HG03103 (cell line): ENCODE data around the gene DCK.
A peak's percentile ranks its signal among the peaks of the same experiment; 100 is the strongest.
"Not testable (repeated sequence)": the region's sequence is repeated elsewhere in the genome, so short reads cannot be mapped to it uniquely, and the experiment has no call there.

ENCODE experiments used
- ATAC-seq: cut with Tn5 transposase; IDR thresholded peaks from one replicate; pipeline ENCODE4 v1.9.1; 2021; ENCODE audit warnings: low read depth; ENCODE audit not compliant: unreplicated experiment

Gene DCK

GRCh38 chr4:70999639-71000038, 6.2 kb downstream of the DCK start:
- ATAC-seq: not testable (repeated sequence)

- ATAC-seq: not testable (repeated sequence)
Measured at GRCh38 chr4:71001363-71001762, 7.9 kb downstream of the DCK start.

DNA sequence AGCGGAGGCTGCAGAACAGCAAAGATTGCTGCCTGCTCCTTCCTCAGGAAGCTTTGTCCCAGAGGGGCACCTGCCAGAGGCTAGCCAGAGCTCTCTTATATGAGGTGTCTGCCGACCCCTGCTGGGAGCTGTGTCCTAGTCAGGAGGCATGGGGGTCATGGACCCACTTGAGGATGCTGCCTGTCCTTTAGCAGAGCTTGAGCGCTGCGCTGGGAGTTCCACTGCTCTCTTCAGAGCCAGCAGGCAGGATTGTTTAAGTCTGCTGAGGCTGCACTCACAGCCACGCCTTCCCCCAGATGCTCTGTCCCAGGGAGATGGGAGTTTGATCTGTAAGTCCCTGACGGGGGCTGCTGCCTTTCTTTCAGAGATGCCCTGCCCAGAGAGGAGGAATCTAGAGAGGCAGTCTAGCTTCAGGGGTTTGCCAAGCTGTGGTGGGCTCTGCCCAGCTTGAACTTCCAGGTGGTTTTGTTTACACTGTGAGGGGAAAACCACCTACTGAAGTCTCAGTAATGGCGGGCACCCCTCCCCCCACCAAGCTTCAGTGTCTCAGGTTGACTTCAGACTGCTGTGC, 10.9 kb downstream of the DCK start:
- ATAC-seq: no peak

DNA sequence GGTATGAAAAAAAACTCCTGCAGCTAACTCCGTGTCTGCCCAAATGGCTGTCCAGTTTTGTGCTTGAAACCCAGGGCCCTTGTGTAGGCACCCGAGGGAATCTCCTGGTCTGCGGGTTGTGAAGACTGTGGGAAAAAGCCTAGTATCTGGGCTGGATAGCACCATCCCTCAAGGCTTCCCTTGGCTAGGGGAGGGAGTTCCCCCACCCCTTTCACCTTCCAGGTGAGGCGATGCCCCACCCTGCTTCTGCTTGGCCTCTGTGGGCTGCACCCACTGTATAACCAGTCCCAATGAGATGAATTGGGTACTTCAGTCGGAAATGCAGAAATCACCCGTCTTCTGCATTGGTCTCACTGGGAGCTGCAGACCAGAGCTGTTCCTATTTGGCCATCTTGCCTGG, 11.6 kb downstream of the DCK start:
- ATAC-seq: not testable (repeated sequence)

GRCh38 chr4:71006203-71006907, 12.9 kb downstream of the DCK start:
- ATAC-seq: peak; percentile 82

DNA sequence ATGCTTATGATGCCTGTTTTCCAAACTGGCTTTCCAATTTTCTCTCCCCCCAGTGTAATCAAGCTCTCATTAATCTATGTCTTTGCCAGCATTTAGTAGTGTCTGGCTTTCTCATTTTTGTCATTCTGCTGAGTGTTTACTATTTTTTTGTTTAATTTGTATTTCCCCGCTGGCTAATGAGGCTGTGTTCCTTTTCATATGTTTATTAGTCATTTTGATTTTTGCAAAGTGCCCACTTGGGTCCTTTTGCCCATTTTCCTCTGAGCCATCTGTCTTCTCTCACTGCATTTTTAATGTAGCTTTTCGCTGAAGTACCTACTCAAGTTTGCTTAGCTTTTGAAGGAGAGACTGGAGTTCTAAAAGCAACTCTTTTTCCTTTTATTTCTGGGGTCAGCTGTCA, 14.7 kb downstream of the DCK start:
- no peak for ATAC-seq

DNA sequence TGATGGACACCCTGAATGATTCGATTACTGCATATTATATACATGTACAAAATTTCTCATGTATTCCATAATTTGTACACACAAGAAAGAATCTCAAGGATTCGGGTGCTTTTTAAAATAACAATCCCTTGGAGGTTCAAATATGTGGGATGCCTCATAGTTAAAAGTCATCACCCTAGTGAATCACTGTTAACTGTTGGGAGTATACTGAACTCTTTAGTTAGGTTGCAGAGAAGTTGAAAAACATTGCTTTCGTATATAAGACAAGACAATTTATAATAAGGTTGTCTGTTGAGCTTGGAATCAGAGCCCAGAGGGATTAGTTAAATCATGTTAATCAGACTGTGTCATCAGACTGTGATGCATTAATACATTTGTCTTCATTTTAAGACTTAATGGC, 15.6 kb downstream of the DCK start:
- no peak for ATAC-seq

DNA sequence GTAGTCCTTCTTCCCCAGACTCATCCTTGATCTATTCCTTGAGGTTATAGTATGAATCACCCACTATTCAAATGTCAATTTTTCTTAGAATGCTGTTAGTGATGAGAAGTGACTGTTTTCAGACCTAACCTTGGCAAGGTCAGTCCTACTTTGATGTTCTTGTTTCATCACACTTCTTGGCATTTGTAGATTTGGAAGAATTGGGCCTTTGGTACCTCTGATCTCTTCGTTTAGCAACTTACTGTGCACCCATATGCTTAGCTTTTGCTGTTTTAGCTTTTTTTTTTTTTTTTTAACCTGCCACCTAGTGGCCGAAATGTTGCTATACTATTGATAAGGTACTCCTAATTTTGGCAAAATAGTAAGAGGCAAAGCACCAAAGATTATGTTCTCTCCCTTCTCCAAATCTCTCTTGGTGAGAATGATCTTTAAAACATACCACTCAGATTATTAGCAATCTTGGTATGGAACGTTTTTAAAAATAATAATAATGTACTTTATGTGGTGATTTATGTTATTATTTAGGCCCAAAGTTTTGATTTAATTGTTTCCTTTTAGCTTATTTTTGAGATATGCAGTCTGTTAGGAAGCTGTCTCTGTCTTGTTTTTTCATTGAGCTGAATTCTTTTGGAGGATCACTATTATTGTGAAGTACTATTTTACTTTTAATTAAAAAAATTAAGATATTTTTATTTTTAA, 16.6 kb downstream of the DCK start:
- no peak for ATAC-seq

DNA sequence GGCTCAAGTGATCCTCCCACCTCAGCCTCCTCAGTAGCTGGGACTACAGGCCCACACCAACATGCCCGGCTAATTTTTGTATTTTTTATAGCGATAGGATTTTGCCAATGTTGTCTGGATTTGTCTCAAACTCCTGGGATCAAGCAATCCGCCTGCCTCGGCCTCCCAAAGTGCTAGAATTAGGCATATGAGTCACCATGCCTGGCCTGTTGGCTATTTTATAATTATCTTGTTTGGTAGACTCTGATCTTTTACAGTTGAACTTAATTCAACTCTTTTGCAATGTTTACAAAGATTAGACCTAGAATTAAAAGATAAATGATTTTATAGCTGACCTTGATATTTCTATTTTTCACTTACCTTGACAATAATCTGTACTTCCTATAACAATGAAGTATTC, 18.0 kb downstream of the DCK start:
- no peak for ATAC-seq

DNA sequence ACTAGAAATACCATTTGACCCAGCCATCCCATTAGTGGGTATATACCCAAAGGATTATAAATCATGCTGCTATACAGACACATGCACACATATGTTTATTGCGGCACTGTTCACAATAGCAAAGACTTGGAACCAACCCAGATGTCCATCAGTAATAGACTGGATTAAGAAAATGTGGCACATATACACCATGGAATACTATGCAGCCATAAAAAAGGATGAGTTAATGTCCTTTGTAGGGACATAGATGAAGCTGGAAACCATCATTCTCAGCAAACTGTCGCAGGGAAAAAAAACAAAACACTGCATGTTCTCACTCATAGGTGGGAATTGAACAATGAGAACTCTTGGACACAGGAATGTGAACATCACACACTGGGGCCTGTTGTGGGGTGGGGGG, 23.9 kb downstream of the DCK start:
- not testable (repeated sequence) for ATAC-seq

GRCh38 chr4:71020611-71021010, 27.2 kb downstream of the DCK start:
- ATAC-seq: no peak

- ATAC-seq: no peak
Measured at GRCh38 chr4:71025654-71026053, 32.2 kb downstream of the DCK start.

GRCh38 chr4:71026086-71026485, 32.6 kb downstream of the DCK start:
- peak; percentile 51 for ATAC-seq

- no peak for ATAC-seq
Measured at GRCh38 chr4:71027611-71028010, 34.2 kb downstream of the DCK start.

- no peak for ATAC-seq
Measured at GRCh38 chr4:71029504-71029903, 36.1 kb downstream of the DCK start.

DNA sequence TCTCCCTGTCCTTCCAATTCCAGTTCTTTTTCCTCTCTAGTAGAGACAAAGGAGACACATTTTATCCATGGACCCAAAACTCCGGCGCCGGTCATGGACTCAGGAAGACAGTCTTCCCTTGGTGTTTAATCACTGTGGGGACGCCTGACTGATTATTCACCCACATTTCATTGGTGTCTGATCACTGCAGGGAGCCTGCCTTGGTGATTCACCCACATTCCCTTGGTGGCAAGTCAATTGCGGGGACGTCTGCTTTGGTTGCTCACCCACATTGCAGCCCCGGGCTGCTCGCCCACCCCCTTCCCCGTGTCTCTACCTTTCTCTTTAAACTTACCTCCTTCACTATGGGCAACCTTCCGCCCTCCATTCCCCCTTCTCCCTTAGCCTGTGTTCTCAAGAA, 38.7 kb downstream of the DCK start:
- not testable (repeated sequence) for ATAC-seq

DNA sequence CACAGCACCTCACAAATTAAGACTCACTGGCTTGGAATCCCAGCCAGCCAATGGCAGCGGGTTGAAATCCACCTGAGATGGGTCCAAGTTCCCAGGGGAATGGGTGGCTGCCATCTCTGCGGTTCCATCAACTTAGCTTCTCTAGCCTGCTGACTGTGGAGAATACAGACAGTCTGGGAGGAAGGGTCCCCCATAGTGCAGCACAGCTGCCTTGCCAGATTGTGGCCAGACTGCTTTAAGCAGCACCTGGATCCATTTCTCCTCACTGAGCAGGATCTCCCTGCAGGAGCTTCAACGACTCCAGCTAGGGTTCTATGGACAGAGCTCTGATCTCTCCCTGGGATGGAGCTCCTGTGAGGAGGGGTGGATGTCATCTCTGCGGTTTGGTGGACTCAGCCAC, 51.8 kb downstream of the DCK start:
- no peak for ATAC-seq

GRCh38 chr4:71049395-71049794, 55.9 kb downstream of the DCK start:
- no peak for ATAC-seq

DNA sequence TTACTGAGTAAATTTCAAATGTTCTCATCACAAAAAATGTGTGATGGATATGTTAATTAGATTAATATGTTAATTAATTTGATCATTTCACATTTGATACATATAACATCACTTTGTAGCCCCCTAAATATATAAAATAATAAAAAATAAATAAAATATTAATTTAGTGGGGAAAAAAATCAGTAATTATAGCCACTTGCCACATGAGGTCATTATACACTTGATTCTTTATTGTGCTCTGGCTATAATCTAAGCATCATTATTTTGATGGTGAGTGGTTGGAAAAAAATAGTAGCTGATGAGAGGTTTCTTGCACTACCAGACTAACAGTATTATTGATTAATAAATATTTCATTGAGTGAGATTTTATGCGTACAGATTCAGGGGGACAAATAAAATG, 57.4 kb downstream of the DCK start:
- ATAC-seq: no peak

- ATAC-seq: no peak
Measured at GRCh38 chr4:71052034-71052433, 58.6 kb downstream of the DCK start.

- no peak for ATAC-seq
Measured at GRCh38 chr4:71052716-71053115, 59.3 kb downstream of the DCK start.

- not testable (repeated sequence) for ATAC-seq
Measured at GRCh38 chr4:71053613-71054012, 60.2 kb downstream of the DCK start.
